HEK293 (cell line): ENCODE results near the gene KCNB1.

Source experiments
- HOXA7 ChIP-seq: sonication (generic); formaldehyde crosslinking; IDR thresholded peaks from 2 replicates; pipeline ENCODE4 v1.8.1; 2022; ENCODE audit warnings: missing genetic modification reagents, borderline replicate concordance
- OVOL3 ChIP-seq: fragments of 450-650 bp; formaldehyde crosslinking; IDR thresholded peaks from 2 replicates; pipeline ENCODE4 v1.5.1; 2016; ENCODE audit warnings: missing biosample characterization, missing genetic modification characterization
- TCF7L2 ChIP-seq: IDR thresholded peaks from 2 replicates; pipeline ENCODE4 v1.6.1; 2011; ENCODE audit warnings: low read depth, mild to moderate bottlenecking, inconsistent platforms, low read length, moderate library complexity, borderline replicate concordance
- ZNF10 ChIP-seq: fragments of 450-650 bp; formaldehyde crosslinking; IDR thresholded peaks from 2 replicates; pipeline ENCODE4 v1.5.1; 2017; ENCODE audit warnings: missing biosample characterization, missing genetic modification characterization
- ZNF311 ChIP-seq: fragments of 450-650 bp; formaldehyde crosslinking; IDR thresholded peaks from 2 replicates; pipeline ENCODE4 v1.5.1; 2017; ENCODE audit warnings: missing biosample characterization, missing genetic modification characterization, borderline replicate concordance
- ZNF561 ChIP-seq: fragments of 450-650 bp; IDR thresholded peaks from 2 replicates; pipeline ENCODE4 v1.5.1; 2018; ENCODE audit warnings: missing biosample characterization, missing genetic modification characterization, borderline replicate concordance
- ZNF571 ChIP-seq: fragments of 450-650 bp; formaldehyde crosslinking; IDR thresholded peaks from 2 replicates; pipeline ENCODE4 v1.5.0; 2017; ENCODE audit warnings: missing biosample characterization, missing genetic modification characterization
- TF ChIP-seq, protein P1 (sequence below): fragments of 450-650 bp; formaldehyde crosslinking; IDR thresholded peaks from 2 replicates; pipeline ENCODE4 v1.5.1; 2016; ENCODE audit warnings: missing biosample characterization, missing genetic modification characterization
- TF ChIP-seq, protein P2 (sequence below): fragments of 450-650 bp; formaldehyde crosslinking; IDR thresholded peaks from 2 replicates; pipeline ENCODE4 v1.5.1; 2016; ENCODE audit warnings: missing biosample characterization, missing genetic modification characterization
- TF ChIP-seq, protein P3 (sequence below): sonication (generic); formaldehyde crosslinking; IDR thresholded peaks from 2 replicates; pipeline ENCODE4 v1.8.1; 2022; ENCODE audit warnings: mild to moderate bottlenecking, moderate library complexity, missing genetic modification reagents

DNA sequence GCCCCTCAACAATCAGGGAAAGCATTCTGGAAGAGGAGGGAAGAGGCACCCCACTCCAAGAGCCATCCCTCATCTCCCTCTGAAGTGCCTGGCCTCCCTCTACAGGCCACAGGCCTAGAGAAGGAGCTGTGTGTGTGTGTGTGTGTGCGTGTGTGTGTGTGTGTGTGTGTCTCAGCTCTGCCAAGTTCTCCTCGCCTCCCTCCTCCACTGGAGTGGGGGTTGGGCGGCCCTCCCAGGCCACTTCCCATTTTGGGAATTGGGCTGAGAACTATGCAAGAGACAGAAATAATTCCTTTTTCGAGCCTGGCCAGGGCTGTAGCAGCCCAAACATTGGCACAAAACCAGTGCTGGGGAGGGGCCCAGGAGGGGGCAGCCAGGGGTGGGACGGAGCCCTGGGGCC lies 35.7 kb downstream of the KCNB1 start:
- TF ChIP-seq, protein P1, sequence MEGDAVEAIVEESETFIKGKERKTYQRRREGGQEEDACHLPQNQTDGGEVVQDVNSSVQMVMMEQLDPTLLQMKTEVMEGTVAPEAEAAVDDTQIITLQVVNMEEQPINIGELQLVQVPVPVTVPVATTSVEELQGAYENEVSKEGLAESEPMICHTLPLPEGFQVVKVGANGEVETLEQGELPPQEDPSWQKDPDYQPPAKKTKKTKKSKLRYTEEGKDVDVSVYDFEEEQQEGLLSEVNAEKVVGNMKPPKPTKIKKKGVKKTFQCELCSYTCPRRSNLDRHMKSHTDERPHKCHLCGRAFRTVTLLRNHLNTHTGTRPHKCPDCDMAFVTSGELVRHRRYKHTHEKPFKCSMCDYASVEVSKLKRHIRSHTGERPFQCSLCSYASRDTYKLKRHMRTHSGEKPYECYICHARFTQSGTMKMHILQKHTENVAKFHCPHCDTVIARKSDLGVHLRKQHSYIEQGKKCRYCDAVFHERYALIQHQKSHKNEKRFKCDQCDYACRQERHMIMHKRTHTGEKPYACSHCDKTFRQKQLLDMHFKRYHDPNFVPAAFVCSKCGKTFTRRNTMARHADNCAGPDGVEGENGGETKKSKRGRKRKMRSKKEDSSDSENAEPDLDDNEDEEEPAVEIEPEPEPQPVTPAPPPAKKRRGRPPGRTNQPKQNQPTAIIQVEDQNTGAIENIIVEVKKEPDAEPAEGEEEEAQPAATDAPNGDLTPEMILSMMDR (tag by site-specific recombination): 0 out of 2 replicates have a peak, but pooled peaks have one; percentile 11
- no peak for TF ChIP-seq OVOL3 (tag by site-specific recombination)
- TF ChIP-seq, protein P2, sequence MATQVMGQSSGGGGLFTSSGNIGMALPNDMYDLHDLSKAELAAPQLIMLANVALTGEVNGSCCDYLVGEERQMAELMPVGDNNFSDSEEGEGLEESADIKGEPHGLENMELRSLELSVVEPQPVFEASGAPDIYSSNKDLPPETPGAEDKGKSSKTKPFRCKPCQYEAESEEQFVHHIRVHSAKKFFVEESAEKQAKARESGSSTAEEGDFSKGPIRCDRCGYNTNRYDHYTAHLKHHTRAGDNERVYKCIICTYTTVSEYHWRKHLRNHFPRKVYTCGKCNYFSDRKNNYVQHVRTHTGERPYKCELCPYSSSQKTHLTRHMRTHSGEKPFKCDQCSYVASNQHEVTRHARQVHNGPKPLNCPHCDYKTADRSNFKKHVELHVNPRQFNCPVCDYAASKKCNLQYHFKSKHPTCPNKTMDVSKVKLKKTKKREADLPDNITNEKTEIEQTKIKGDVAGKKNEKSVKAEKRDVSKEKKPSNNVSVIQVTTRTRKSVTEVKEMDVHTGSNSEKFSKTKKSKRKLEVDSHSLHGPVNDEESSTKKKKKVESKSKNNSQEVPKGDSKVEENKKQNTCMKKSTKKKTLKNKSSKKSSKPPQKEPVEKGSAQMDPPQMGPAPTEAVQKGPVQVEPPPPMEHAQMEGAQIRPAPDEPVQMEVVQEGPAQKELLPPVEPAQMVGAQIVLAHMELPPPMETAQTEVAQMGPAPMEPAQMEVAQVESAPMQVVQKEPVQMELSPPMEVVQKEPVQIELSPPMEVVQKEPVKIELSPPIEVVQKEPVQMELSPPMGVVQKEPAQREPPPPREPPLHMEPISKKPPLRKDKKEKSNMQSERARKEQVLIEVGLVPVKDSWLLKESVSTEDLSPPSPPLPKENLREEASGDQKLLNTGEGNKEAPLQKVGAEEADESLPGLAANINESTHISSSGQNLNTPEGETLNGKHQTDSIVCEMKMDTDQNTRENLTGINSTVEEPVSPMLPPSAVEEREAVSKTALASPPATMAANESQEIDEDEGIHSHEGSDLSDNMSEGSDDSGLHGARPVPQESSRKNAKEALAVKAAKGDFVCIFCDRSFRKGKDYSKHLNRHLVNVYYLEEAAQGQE (tag by site-specific recombination): no peak
- TF ChIP-seq ZNF571 (tag by site-specific recombination): no peak
- no peak for TF ChIP-seq ZNF561 (tag by site-specific recombination)
- no peak for TF ChIP-seq ZNF10 (tag by site-specific recombination)
- TF ChIP-seq ZNF311 (tag by site-specific recombination): no peak
- TF ChIP-seq TCF7L2: no peak
- TF ChIP-seq, protein P3, sequence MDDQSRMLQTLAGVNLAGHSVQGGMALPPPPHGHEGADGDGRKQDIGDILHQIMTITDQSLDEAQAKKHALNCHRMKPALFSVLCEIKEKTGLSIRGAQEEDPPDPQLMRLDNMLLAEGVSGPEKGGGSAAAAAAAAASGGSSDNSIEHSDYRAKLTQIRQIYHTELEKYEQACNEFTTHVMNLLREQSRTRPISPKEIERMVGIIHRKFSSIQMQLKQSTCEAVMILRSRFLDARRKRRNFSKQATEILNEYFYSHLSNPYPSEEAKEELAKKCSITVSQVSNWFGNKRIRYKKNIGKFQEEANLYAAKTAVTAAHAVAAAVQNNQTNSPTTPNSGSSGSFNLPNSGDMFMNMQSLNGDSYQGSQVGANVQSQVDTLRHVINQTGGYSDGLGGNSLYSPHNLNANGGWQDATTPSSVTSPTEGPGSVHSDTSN: no peak
- no peak for TF ChIP-seq HOXA7
